GM21825 (cell line): ENCODE measurements around the gene PAFAH1B1.
"Not testable (repeated sequence)": the region's sequence is repeated elsewhere in the genome, so short reads cannot be mapped to it uniquely, and the experiment has no call there.

ENCODE experiments used
- ATAC-seq: cut with Tn5 transposase; IDR thresholded peaks from one replicate; pipeline ENCODE4 v1.9.1; 2021; ENCODE audit warnings: mild to moderate bottlenecking, moderate library complexity; ENCODE audit not compliant: unreplicated experiment

Gene PAFAH1B1

GRCh38 chr17:2631211-2631610 lies 37.8 kb downstream of the PAFAH1B1 start:
- no peak for ATAC-seq

DNA sequence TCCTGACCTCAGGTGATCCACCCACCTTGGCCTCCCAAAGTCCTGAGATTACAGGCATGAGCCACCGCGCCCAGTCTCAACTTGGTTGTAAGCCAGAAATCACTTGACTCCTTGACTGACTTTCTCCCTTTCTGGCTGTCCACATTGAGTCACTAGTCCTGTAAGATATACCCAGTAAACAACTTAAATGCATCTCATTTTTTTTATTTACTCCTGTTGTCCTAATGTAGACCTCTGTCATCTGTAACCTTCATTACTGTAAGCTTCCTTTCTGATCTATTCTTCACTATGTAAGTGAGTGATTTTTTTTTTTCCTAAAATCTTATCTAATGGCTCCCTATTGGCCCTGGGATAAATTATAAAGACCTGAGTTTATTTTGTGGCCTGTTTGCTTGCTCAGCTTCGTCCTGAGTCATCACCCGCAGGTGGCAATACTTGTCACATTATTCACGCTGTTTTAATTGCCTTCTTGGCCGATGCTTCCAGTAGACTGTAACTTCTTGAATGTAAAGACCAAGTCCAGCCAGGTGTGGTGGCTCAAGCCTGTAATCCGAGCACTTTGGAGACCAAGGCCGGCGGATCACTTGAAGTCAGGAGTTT lies 41.0 kb downstream of the PAFAH1B1 start:
- no peak for ATAC-seq

- no peak for ATAC-seq
Observed at GRCh38 chr17:2635241-2635640, 41.8 kb downstream of the PAFAH1B1 start.

DNA sequence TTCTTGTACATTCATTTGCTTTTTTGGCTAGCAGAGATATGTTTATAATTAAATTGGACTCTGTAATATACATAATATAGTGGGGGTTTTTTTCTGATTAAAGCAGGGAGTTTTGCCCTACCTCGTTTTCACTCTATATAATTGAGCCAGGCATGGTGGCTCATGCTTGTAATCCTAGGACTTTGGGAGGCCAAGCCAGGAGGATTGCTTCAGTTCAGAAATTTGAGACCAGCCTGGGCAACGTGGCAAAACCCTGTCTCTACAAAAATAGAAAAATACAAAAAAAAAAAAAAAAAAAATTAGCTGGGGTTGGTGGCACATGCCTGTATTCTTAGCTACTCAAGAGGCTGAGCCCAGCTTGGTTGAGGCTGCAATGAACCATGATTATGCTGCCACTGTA lies 42.2 kb downstream of the PAFAH1B1 start:
- ATAC-seq = no peak

- no peak for ATAC-seq
Observed at GRCh38 chr17:2636169-2636930, 42.9 kb downstream of the PAFAH1B1 start.

- no peak for ATAC-seq
Observed at GRCh38 chr17:2637422-2637821, 44.0 kb downstream of the PAFAH1B1 start.

GRCh38 chr17:2644971-2645370 lies 51.5 kb downstream of the PAFAH1B1 start:
- ATAC-seq = no peak

GRCh38 chr17:2647957-2648356 lies 54.5 kb downstream of the PAFAH1B1 start:
- ATAC-seq = no peak

GRCh38 chr17:2649191-2649590 lies 55.7 kb downstream of the PAFAH1B1 start:
- no peak for ATAC-seq

DNA sequence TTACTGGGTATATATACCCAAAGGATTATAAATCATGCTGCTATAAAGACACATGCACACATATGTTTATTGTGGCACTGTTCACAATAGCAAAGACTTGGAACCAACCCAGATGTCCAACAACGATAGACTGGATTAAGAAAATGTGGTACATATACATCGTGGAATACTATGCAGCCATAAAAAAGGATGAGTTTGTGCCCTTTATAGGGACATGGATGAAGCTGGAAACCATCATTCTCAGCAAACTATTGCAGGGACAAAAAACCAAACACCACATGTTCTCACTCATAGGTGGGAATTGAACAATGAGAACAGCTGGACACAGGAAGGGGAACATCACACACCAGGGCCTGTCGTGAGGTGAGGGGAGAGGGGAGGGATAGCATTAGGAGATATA lies 59.5 kb downstream of the PAFAH1B1 start:
- not testable (repeated sequence) for ATAC-seq

GRCh38 chr17:2655546-2655945 lies 62.1 kb downstream of the PAFAH1B1 start:
- ATAC-seq = no peak

- ATAC-seq = no peak
Observed at GRCh38 chr17:2656283-2656682, 62.8 kb downstream of the PAFAH1B1 start.

- ATAC-seq = not testable (repeated sequence)
Observed at GRCh38 chr17:2659337-2659736, 65.9 kb downstream of the PAFAH1B1 start.

DNA sequence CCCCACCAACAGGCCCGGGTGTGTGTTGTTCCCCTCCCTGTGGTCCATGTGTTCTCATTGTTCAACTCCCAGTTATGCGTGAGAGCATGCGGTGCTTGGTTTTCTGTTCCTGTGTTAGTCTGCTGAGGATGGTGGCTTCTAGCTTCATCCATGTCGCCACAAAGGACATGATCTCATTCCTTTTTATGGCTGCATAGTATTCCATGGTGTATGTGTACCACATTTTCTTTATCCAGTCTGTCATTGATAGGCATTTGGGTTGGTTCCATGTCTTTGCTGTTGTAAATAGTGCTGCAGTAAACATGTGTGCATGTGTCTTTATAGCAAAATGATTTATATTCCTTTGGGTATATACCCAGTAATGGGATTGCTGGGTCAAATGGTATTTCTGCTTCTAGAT lies 67.0 kb downstream of the PAFAH1B1 start:
- not testable (repeated sequence) for ATAC-seq

- no peak for ATAC-seq
Observed at GRCh38 chr17:2672026-2672425, 78.6 kb downstream of the PAFAH1B1 start.

DNA sequence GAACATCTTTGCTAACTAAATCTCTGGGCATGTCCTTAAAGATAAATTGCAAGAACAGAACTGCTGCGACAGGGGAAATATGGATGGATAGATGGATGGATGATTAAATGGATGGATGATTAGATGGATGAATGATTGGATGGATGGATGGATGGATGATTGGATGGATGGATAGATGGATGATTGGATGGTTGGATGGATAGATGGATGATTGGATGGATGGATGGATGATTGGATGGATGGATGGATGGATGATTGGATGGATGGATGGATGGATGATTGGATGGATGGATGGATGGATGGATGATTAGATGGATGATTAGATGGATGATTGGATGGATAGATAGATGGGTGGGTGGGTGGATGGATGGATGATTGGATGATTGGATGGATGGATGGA lies 85.8 kb downstream of the PAFAH1B1 start:
- ATAC-seq = not testable (repeated sequence)

DNA sequence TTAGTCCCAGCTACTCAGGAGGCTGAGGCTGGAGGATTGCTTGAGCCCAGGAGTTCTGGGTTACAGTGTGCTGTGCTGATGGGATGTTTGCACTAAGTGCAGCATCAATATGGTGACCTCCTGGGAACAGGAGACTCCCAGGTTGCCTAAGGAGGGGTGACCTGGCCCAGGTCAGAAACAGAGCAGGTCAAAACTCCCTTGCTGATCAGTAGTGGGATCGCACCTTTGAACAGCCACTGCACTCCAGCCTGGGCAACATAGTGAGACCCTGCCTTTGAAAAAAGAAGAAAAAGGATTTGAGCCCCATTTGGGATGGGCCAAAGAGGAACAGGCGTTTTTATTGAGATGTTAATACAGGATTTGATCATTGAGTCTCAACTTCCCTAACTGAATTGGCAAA lies 87.5 kb downstream of the PAFAH1B1 start:
- ATAC-seq = no peak

DNA sequence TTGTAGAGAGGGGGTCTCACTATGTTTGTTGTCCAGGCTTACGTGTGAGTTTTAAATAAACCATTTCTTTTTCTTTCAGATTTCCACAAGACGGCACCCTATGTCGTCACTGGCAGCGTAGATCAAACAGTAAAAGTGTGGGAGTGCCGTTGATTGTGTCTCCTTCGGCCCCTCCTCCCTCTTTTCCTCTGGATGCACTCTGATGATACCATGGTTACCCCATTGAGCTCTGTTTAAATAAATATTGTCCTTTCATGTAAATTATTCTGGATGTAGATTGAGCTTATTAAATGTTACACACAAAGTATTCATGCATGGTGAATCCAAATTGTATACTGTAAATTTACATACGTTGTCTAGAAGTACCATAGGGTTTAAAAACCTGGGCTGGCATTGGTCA lies 88.2 kb downstream of the PAFAH1B1 start:
- ATAC-seq = no peak

- no peak for ATAC-seq
Observed at GRCh38 chr17:2682176-2682938, 88.9 kb downstream of the PAFAH1B1 start.

GRCh38 chr17:2683912-2684311 lies 90.5 kb downstream of the PAFAH1B1 start:
- ATAC-seq = no peak

DNA sequence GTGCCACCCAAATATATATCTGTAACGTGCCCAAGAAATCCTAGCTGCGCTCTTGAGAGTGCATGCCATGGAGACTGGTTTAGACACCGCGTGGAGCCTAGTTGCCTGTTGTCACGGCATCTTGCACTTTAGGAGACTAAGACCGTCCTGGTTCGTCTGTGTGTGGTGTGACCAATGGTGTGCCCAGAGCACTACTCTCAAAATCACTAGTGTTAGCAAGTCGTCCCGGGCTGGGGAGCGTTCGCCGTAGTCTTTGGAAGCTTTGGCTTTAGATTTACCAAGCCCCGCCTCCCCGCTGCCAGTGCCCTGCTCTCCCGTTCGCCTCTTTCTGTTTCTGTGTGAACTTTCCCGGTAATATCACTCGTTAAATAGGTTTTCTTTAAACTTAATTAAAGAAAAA lies 91.1 kb downstream of the PAFAH1B1 start:
- no peak for ATAC-seq

DNA sequence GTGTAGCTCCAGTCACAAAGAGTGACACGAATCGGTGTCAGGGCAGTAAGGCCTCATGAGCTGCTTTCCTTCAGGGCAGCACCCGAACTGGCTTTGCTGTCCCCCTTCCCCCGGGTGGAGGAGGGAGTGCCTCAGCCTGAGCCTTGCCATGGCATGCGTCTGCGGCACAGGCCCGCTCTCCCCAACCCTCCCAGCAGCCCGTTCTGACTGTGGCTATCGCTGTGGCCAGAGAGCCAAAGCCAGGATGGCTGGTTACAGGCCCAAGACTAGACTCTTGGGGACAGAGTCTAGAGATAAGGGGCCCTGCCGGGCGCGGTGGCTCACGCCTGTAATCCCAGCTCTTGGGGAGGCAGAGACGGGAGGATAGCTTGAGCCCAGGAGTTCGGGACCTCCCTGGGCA lies 92.2 kb downstream of the PAFAH1B1 start:
- ATAC-seq = no peak
